ENCODE data around the gene KLK8. TPM values are rescaled to one million over a fixed set of nuclear protein-coding genes. Genes with fewer than 3 reads are reported as not detected.

The KLK8 gene
- total RNA-seq, 1 experiment from 2014 or later, result 4.4 TPM

GRCh38 chr19:51014242-51014641 lies 12.8 kb upstream of the KLK8 start:
- POLR2A ChIA-PET, result no interaction called here
- H3K4me1 Mint-ChIP-seq, result peaks cover 4% of the 10 kb centered on the region
- no peaks in the 10 kb centered on the region for H3K36me3 Mint-ChIP-seq
- ATAC-seq, result no peak
- H3K27ac Mint-ChIP-seq, result no peak overlapping the region
- CTCF ChIA-PET, result interaction anchor here (1.2 to 2.2 kb wide), 3 partner anchors 30 to 92 kb away, joined by 3 to 6 read pairs (median 4); partner anchors contain the start of gene KLK7
- no peak for DNase-seq (ENCODE audit: low spot score)
- H3K27me3 Mint-ChIP-seq (ENCODE audit: low read depth), result peaks cover 59% of the 10 kb centered on the region
- H3K4me3 Mint-ChIP-seq, result no peak overlapping the region
- TF ChIP-seq SMAD3 (CRISPR knock-in tag; IDR thresholded peaks at IDR 0.05; ENCODE audit: borderline replicate concordance) (no peak), ATF2 (CRISPR knock-in tag; IDR thresholded peaks at IDR 0.05; ENCODE audit: borderline replicate concordance, low read depth) (no peak), ZNF263 (CRISPR knock-in tag; IDR thresholded peaks at IDR 0.05; ENCODE audit: low read depth) (no peak), ARID4B (CRISPR knock-in tag; IDR thresholded peaks at IDR 0.05; ENCODE audit: borderline replicate concordance) (no peak), IRF1 (CRISPR knock-in tag; IDR thresholded peaks at IDR 0.05) (no peak), TEAD4 (CRISPR knock-in tag; IDR thresholded peaks at IDR 0.05) (no peak), NFATC4 (CRISPR knock-in tag; IDR thresholded peaks at IDR 0.05) (no peak), KAT7 (CRISPR knock-in tag; IDR thresholded peaks at IDR 0.05; ENCODE audit: borderline replicate concordance) (no peak), PRDM15 (CRISPR knock-in tag; IDR thresholded peaks at IDR 0.05) (no peak), TEAD1 (CRISPR knock-in tag; IDR thresholded peaks at IDR 0.05) (no peak), ETV6 (CRISPR knock-in tag; IDR thresholded peaks at IDR 0.05) (no peak), HMGA2 (CRISPR knock-in tag; IDR thresholded peaks at IDR 0.05) (no peak), MYBL2 (CRISPR knock-in tag; IDR thresholded peaks at IDR 0.05) (no peak), RELA (CRISPR knock-in tag; IDR thresholded peaks at IDR 0.05; ENCODE audit: borderline replicate concordance) (no peak), OVOL2 (CRISPR knock-in tag; IDR thresholded peaks at IDR 0.05; ENCODE audit: borderline replicate concordance) (no peak)
- no peaks in the 10 kb centered on the region for H3K9me3 Mint-ChIP-seq

GRCh38 chr19:51012661-51013190 lies 11.3 kb upstream of the KLK8 start:
- Mint-ChIP-seq H3K9me3 (no peaks in the 10 kb centered on the region), H3K27ac (no peak overlapping the region), H3K4me3 (no peak overlapping the region), H3K4me1 (0 out of 2 replicates have a peak, but pooled peaks cover 2% of the 10 kb centered on the region), H3K27me3 (ENCODE audit: low read depth) (peaks cover 51% of the 10 kb centered on the region), H3K36me3 (no peaks in the 10 kb centered on the region)
- TF ChIP-seq TCF7 (CRISPR knock-in tag; IDR thresholded peaks at IDR 0.05; ENCODE audit: low read depth), result no peak
- no peak for TF ChIP-seq HMGA2 (CRISPR knock-in tag; IDR thresholded peaks at IDR 0.05)
- TF ChIP-seq ZBTB21 (CRISPR knock-in tag; IDR thresholded peaks at IDR 0.05; ENCODE audit: borderline replicate concordance), result no peak
- no peak for TF ChIP-seq GTF2I (CRISPR knock-in tag; conservative IDR thresholded peaks at IDR 0.05)
- no peak for TF ChIP-seq IRF2 (CRISPR knock-in tag; IDR thresholded peaks at IDR 0.05; ENCODE audit: borderline replicate concordance, low read depth)
- TF ChIP-seq AFF4 (CRISPR knock-in tag; IDR thresholded peaks at IDR 0.05; ENCODE audit: borderline replicate concordance), result no peak
- ChIA-PET POLR2A (no interaction called here), CTCF (interaction anchor here (0.6 to 2.2 kb wide), 3 partner anchors 82 to 229 kb away, joined by 3 to 6 read pairs (median 4); no protein-coding TSS in a partner anchor)
- no peak for ATAC-seq
- DNase-seq (ENCODE audit: low spot score), result no peak

Data from WTC11 (cell line).